ENCODE results near the gene TAS2R1. TPM values are rescaled to one million over a fixed set of nuclear protein-coding genes. Genes with fewer than 3 reads are reported as not detected.

Gene TAS2R1
- total RNA-seq, 1 experiment from 2014 or later, result not detected

DNA sequence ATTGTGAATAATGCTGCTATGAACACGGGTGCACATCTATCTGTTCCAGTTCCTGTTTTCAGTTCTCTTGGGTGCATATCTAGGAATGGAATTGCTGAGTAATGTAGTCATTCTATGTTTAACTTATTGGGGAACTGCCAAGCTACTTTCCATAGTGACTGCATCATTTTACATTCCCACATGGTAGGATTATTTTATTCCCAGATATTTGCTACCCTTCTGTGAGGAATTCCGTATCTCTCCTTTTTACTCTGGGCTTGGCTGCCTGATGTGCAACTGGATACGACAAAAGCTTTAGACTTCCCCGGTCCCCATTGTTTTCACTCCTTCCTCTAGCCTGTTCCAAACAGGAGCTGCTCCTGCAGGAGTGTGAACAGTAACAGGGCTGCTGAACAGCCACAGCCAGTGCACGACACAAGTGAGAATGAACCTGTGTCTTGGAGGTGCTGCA, 7.2 kb downstream of the TAS2R1 start:
- Histone ChIP-seq H3K27ac (ENCODE audit: low read depth, low read length) (no peak overlapping the region), H4K20me1 (ENCODE audit: insufficient read depth) (no peaks in the 10 kb centered on the region), H3K9me2 (ENCODE audit: insufficient read depth) (no peaks in the 10 kb centered on the region), H3K27me3 (ENCODE audit: insufficient read depth, low read length) (no peaks in the 10 kb centered on the region), H3K4me2 (ENCODE audit: low read length) (no peak overlapping the region), H3K4me3 (replicated peaks in 1 of 2; ENCODE audit: low read depth in 1 of 2, low read length in 2 of 2) (no peak overlapping the region), H3K4me1 (ENCODE audit: control insufficient read depth in 1 of 2, insufficient read depth in 2 of 2, low read length in 2 of 2) (no peaks in the 10 kb centered on the region), H3K9ac (ENCODE audit: low read length) (no peak overlapping the region), H3K36me3 (ENCODE audit: control insufficient read depth in 1 of 2, insufficient read depth in 2 of 2, low read length in 2 of 2) (no peaks in the 10 kb centered on the region), H3K9me3 (ENCODE audit: control insufficient read depth in 1 of 2, insufficient read depth in 1 of 2, low read depth in 1 of 2, low read length in 2 of 2) (peaks cover 0 to 14% of the 10 kb centered on the region in 2 experiments; a peak in 2 of 4 replicates), H2AFZ (ENCODE audit: low read depth, low read length, poor library complexity, severe bottlenecking) (no peak overlapping the region), H3K79me2 (ENCODE audit: insufficient read depth, low read length) (no peaks in the 10 kb centered on the region)
- DNase-seq (ENCODE audit: low read depth, low spot score), result no peak
- RAD21 ChIA-PET (ENCODE audit: low non-redundant PET in 1 of 2, low total read pairs in 2 of 2, uncharacterized antibody in 2 of 2, unreplicated experiment in 2 of 2), result no interaction called here
- no peak for ATAC-seq
- intact Hi-C loops (cut with micrococcal nuclease), result no loop called here
- CTCF ChIA-PET, result no interaction called here
- BruUV-seq (replicated peaks), result no TSS peak
- TF ChIP-seq, protein P1, sequence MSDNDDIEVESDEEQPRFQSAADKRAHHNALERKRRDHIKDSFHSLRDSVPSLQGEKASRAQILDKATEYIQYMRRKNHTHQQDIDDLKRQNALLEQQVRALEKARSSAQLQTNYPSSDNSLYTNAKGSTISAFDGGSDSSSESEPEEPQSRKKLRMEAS (IDR thresholded peaks at IDR 0.05), result no peak
- TF ChIP-seq EZH2phosphoT487 (IDR thresholded peaks at IDR 0.05; ENCODE audit: borderline replicate concordance) (no peak), YY1 (IDR thresholded peaks at IDR 0.05; ENCODE audit: extremely low read depth, insufficient replicate concordance, low read depth, low read length) (no peak), EZH2 (IDR thresholded peaks at IDR 0.05) (no peak), CEBPB (IDR thresholded peaks at IDR 0.05; ENCODE audit: low read depth) (no peak), SIN3A (IDR thresholded peaks at IDR 0.05; ENCODE audit: low read depth) (no peak), ZNF274 (IDR thresholded peaks at IDR 0.05; ENCODE audit: low read depth, low read length) (no peak), CBX3 (IDR thresholded peaks at IDR 0.05; ENCODE audit: low read depth) (no peak), RAD21 (IDR thresholded peaks at IDR 0.05; ENCODE audit: low read depth) (no peak), TCF7L2 (IDR thresholded peaks at IDR 0.05; ENCODE audit: borderline replicate concordance, extremely low read depth, insufficient read depth, insufficient read length) (no peak), JUND (IDR thresholded peaks at IDR 0.05) (no peak), ZFX (IDR thresholded peaks at IDR 0.05) (no peak)
- TF ChIP-seq, protein P2, sequence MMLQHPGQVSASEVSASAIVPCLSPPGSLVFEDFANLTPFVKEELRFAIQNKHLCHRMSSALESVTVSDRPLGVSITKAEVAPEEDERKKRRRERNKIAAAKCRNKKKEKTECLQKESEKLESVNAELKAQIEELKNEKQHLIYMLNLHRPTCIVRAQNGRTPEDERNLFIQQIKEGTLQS (IDR thresholded peaks at IDR 0.05), result no peak
- TF ChIP-seq, protein P3, sequence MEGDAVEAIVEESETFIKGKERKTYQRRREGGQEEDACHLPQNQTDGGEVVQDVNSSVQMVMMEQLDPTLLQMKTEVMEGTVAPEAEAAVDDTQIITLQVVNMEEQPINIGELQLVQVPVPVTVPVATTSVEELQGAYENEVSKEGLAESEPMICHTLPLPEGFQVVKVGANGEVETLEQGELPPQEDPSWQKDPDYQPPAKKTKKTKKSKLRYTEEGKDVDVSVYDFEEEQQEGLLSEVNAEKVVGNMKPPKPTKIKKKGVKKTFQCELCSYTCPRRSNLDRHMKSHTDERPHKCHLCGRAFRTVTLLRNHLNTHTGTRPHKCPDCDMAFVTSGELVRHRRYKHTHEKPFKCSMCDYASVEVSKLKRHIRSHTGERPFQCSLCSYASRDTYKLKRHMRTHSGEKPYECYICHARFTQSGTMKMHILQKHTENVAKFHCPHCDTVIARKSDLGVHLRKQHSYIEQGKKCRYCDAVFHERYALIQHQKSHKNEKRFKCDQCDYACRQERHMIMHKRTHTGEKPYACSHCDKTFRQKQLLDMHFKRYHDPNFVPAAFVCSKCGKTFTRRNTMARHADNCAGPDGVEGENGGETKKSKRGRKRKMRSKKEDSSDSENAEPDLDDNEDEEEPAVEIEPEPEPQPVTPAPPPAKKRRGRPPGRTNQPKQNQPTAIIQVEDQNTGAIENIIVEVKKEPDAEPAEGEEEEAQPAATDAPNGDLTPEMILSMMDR (IDR thresholded peaks at IDR 0.05 in 2 of 3, conservative IDR thresholded peaks at IDR 0.05 in 1 of 3; ENCODE audit: borderline replicate concordance in 1 of 3, insufficient read depth in 1 of 3, low read depth in 2 of 3, low read length in 2 of 3), result no peak
- TF ChIP-seq, protein P4, sequence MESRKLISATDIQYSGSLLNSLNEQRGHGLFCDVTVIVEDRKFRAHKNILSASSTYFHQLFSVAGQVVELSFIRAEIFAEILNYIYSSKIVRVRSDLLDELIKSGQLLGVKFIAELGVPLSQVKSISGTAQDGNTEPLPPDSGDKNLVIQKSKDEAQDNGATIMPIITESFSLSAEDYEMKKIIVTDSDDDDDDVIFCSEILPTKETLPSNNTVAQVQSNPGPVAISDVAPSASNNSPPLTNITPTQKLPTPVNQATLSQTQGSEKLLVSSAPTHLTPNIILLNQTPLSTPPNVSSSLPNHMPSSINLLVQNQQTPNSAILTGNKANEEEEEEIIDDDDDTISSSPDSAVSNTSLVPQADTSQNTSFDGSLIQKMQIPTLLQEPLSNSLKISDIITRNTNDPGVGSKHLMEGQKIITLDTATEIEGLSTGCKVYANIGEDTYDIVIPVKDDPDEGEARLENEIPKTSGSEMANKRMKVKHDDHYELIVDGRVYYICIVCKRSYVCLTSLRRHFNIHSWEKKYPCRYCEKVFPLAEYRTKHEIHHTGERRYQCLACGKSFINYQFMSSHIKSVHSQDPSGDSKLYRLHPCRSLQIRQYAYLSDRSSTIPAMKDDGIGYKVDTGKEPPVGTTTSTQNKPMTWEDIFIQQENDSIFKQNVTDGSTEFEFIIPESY (IDR thresholded peaks at IDR 0.05; ENCODE audit: extremely low read depth, insufficient replicate concordance, low read length), result no peak
- POLR2A ChIA-PET, result no interaction called here

All from HCT116 (cell line).